ENCODE results near the gene KIF6.

GRCh38 chr6:39381550-39382140, 343.6 kb downstream of the KIF6 start:
- TF ChIP-seq CTCF (IDR thresholded peaks at IDR 0.05) (no peak), POLR2A (IDR thresholded peaks at IDR 0.05) (no peak)
